GM19023 (cell line): ENCODE data around the gene CCN2.
"Not testable (repeated sequence)": the region's sequence is repeated elsewhere in the genome, so short reads cannot be mapped to it uniquely, and the experiment has no call there.

Experiments
- ATAC-seq: cut with Tn5 transposase; IDR thresholded peaks from one replicate; pipeline ENCODE4 v1.9.1; 2021; ENCODE audit warnings: mild to moderate bottlenecking, moderate library complexity; ENCODE audit not compliant: unreplicated experiment

Gene CCN2

GRCh38 chr6:131946404-131946991 is 4.7 kb downstream of the CCN2 start:
- ATAC-seq, result no peak

DNA sequence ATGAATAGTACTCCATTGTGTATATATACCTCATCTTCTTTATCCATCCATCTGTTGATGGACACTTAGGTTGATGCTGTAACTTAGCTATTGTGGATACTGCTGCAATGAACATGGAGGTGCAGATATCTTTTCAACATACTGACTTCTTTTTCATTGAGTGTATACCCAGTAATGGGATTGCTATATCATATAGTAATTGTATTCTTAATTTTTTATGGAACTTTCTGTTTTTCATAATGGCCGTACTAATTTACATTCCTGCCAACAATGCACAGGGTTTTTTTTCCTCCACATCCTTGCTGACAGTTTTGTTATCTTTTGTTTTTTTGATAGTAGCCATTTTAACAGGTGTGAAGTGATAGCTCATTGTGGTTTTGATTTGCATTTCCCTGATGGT is 5.2 kb downstream of the CCN2 start:
- ATAC-seq, result no peak

DNA sequence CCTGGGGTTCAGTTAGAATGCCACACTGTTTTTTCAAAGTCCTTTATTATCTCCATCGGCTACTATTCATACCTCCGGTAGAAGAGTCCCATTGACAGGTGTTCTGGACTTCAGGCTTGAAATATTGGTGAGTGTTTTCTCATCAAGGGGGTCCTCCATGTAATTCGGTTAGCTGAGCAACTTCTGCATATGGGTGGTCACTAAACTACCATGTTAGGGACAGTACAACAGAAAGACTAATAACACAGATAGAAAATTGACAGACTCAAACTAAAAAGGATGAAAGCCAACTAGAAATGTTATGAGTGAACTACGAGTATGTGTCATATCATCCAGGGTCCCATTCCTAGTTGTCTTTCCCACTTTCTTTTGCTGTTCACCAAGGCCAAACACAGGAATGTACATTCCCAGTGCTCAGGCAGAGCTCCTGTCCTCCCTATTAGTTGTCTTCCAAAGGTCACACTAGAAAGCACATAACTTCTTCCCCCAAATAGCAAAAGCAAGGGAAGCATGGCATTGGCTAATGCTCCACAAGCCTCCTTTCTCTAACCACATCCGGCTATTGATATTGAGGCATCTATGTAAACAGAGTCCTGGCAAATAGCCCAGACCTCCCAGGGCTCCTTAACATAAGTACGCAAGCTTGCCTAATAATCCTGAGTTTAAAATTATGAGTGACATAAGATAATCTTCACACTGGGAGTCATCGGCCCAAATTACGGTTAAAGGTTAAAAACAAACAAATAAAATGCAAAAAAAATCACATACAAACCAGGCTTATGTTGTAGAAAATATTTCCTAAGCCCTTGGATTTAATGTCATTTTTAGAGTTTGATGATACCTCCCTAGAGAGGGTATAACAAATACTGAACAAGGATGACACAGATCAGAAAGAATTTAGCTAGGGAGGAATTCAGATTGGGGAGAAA is 13.2 kb downstream of the CCN2 start:
- ATAC-seq, result no peak

DNA sequence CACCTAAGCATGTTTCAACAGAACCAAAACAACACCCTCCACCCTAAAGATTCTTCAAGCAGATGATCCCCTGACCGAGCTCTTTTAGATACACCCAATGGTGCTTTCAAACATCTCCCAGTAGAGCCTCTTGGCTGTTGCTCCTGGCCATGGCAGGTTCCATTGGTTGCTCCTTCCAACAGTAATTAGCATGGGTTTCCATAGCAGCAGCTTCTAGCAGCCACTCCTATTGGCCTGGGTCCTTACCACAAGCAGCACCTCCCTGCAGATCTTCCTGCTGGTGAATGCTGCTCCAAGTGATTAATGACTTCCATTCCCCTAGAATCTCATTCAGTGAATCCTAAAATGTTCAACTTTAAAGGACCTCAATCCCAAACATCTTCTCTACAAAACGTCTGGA is 13.9 kb downstream of the CCN2 start:
- no peak for ATAC-seq

GRCh38 chr6:131936156-131936555 is 15.0 kb downstream of the CCN2 start:
- ATAC-seq, result no peak

- ATAC-seq, result no peak
Measured at GRCh38 chr6:131931063-131931750, 20.0 kb downstream of the CCN2 start.

DNA sequence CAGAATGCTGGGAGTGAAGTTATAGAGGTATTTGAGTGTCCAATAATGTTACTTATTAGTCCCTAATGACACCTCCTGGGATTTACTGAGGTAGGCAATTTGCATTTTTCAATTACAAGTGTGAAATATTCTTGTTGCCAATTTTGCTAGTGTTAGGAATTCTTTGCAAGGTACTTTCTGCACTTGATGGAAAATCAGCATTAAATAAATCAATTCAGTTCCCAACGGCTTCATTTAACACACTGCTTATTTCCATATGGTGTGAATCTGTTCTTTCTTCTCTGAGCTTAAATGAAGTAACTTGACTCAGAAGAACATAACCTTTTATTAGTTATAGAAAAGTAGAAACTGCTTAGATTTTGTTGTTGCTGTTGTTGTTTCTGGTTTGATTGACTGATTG is 21.2 kb downstream of the CCN2 start:
- ATAC-seq, result no peak

- no peak for ATAC-seq
Measured at GRCh38 chr6:131929264-131929663, 21.9 kb downstream of the CCN2 start.

- no peak for ATAC-seq
Measured at GRCh38 chr6:131924881-131925474, 26.2 kb downstream of the CCN2 start.

- peak; percentile 71 for ATAC-seq
Measured at GRCh38 chr6:131923356-131923755, 27.8 kb downstream of the CCN2 start.

GRCh38 chr6:131920656-131921055 is 30.5 kb downstream of the CCN2 start:
- ATAC-seq, result no peak

- no peak for ATAC-seq
Measured at GRCh38 chr6:131918650-131919355, 32.4 kb downstream of the CCN2 start.

- no peak for ATAC-seq
Measured at GRCh38 chr6:131917763-131918649, 33.2 kb downstream of the CCN2 start.

- ATAC-seq, result no peak
Measured at GRCh38 chr6:131917318-131917717, 33.9 kb downstream of the CCN2 start.

GRCh38 chr6:131916847-131917246 is 34.3 kb downstream of the CCN2 start:
- no peak for ATAC-seq

- ATAC-seq, result not testable (repeated sequence)
Measured at GRCh38 chr6:131916091-131916796, 34.9 kb downstream of the CCN2 start.

- ATAC-seq, result peak; percentile 76
Measured at GRCh38 chr6:131914967-131915751, 36.0 kb downstream of the CCN2 start.

DNA sequence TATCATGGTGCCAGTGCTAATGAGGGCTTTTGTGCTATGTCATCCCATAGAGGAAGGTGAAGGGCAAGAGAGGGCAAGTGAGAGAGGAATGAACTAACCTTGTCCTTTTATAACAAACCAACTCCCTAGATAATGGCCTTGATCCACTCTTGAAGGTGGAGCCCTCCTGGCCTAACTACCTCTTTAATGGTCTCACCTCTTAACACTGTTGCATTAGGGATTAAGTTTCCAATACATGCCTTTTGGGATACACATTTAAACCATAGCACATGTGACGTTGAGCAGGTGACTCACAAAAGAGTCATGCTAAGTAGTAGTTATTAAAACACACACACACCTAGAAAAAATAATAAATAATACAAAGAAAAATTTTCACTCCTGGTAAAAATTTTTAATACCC is 36.9 kb downstream of the CCN2 start:
- ATAC-seq, result no peak
